ENCODE measurements around the gene MYT1.

- TF ChIP-seq CTCF (IDR thresholded peaks at IDR 0.05; ENCODE audit: poor library complexity) (no peak), EZH2 (IDR thresholded peaks at IDR 0.05; ENCODE audit: borderline replicate concordance) (no peak), EZH2phosphoT487 (IDR thresholded peaks at IDR 0.05; ENCODE audit: low read depth, severe bottlenecking, unreplicated experiment) (no peak)
These were observed 2.7 kb upstream of the MYT1 start for GRCh38 chr20:64161356-64162238.

Data from hepatocyte (in vitro differentiated cells).